IMR-90 (cell line): ENCODE measurements around the gene MAML3.

ENCODE experiments used
- BHLHE40 ChIP-seq: fragments of 150-350 bp; IDR thresholded peaks from 2 replicates; pipeline ENCODE4 v1.6.1; 2016; ENCODE audit warnings: mild to moderate bottlenecking, low read depth, low read length
- CHD1 ChIP-seq: IDR thresholded peaks from 2 replicates; pipeline ENCODE4 v1.6.1; 2012; ENCODE audit warnings: low read depth, low read length, improper control_type of control experiment
- CTCF ChIP-seq: conservative IDR thresholded peaks from 2 replicates; pipeline ENCODE4 v1.5.1; 2012; ENCODE audit warnings: mild to moderate bottlenecking, low read depth, low read length, improper control_type of control experiment
- FOS ChIP-seq: fragments of 150-350 bp; IDR thresholded peaks from 2 replicates; pipeline ENCODE4 v1.6.1; 2016; ENCODE audit warnings: low read depth, low read length
- MXI1 ChIP-seq: IDR thresholded peaks from 2 replicates; pipeline ENCODE4 v1.6.1; 2012; ENCODE audit warnings: low read depth, mild to moderate bottlenecking, low read length, moderate library complexity, borderline replicate concordance
- POLR2A ChIP-seq: IDR thresholded peaks from 2 replicates; pipeline ENCODE4 v1.6.1; 2012; ENCODE audit warnings: mild to moderate bottlenecking, low read depth, low read length
- RAD21 ChIP-seq: IDR thresholded peaks from 2 replicates; pipeline ENCODE4 v1.6.1; 2012; ENCODE audit warnings: low read length, improper control_type of control experiment
- RCOR1 ChIP-seq: IDR thresholded peaks from 2 replicates; pipeline ENCODE4 v1.6.1; 2012; ENCODE audit warnings: mild to moderate bottlenecking, low read length, improper control_type of control experiment; ENCODE audit not compliant: insufficient replicate concordance
- RFX5 ChIP-seq: IDR thresholded peaks from 2 replicates; pipeline ENCODE4 v1.8.0; 2012; ENCODE audit warnings: low read depth, mild to moderate bottlenecking, low read length, moderate library complexity
- SMC3 ChIP-seq: fragments of 150-350 bp; IDR thresholded peaks from 2 replicates; pipeline ENCODE4 v1.6.1; 2016; ENCODE audit warnings: low read depth, mild to moderate bottlenecking, antibody characterized with exemption, low read length, moderate library complexity
- USF2 ChIP-seq: fragments of 150-350 bp; IDR thresholded peaks from 2 replicates; pipeline ENCODE4 v1.6.1; 2017; ENCODE audit warnings: mild to moderate bottlenecking, antibody characterized with exemption, low read length, low read depth

- TF ChIP-seq CTCF, result no peak
- no peak for TF ChIP-seq POLR2A
- no peak for TF ChIP-seq RAD21
- TF ChIP-seq BHLHE40, result no peak
- no peak for TF ChIP-seq USF2
- no peak for TF ChIP-seq FOS
- no peak for TF ChIP-seq CHD1
- no peak for TF ChIP-seq RCOR1
- TF ChIP-seq SMC3, result no peak
- TF ChIP-seq MXI1, result no peak
- no peak for TF ChIP-seq RFX5
Observed at GRCh38 chr4:139791681-139792080, 362.3 kb downstream of the MAML3 start.
